H1 (cell line): ENCODE data around the gene GHRL. TPM values are rescaled to one million over a fixed set of nuclear protein-coding genes. Genes with fewer than 3 reads are reported as not detected.

Experiments used
- CTCF ChIA-PET: fragments of 300-600 bp; sonication (Branson Sonifier 250); formaldehyde crosslinking; loops from one replicate; lab custom pipeline; 2021; ENCODE audit not compliant: partially characterized antibody; lab: Charles Lee
- POLR2A ChIA-PET: fragments of 300-600 bp; sonication (Branson Sonifier 250); formaldehyde crosslinking; loops from one replicate; lab custom pipeline; 2021; ENCODE audit warnings: inconsistent platforms; ENCODE audit not compliant: partially characterized antibody; lab: Charles Lee
- DNase-seq, 2 experiments: peaks; one replicate each; pipeline versions ENCODE4 v3.0.0 to v3.0.0-alpha.2; 2010 to 2022; ENCODE audit warnings: low spot score in 2 of 2, low read depth in 1 of 2, mixed read lengths in 1 of 2
- FAIRE-seq: peaks from 2 replicates; lab custom pipeline; 2011; peaks lifted over from hg19 to GRCh38; lab: Jason Lieb, UNC
- H2AFZ ChIP-seq: 2 replicates; pipeline ENCODE4 v1.8.1; 2012; ENCODE audit warnings: low read length, inconsistent platforms
- H2AK5ac ChIP-seq: 2 replicates; pipeline ENCODE4 v1.6.1; 2013; ENCODE audit warnings: low read depth, low read length
- H2BK120ac ChIP-seq: replicated peaks from 2 replicates; pipeline ENCODE3; 2013; ENCODE audit warnings: low read depth, low read length, inconsistent platforms
- H2BK12ac ChIP-seq: 2 replicates; pipeline ENCODE4 v1.6.1; 2013; ENCODE audit warnings: low read depth, low read length
- H2BK15ac ChIP-seq: 2 replicates; pipeline ENCODE4 v1.6.1; 2013; ENCODE audit warnings: low read length
- H2BK20ac ChIP-seq: 2 replicates; pipeline ENCODE4 v1.6.1; 2013; ENCODE audit warnings: low read length
- H2BK5ac ChIP-seq: 2 replicates; pipeline ENCODE4 v1.6.1; 2013; ENCODE audit warnings: low read depth, low read length
- H3K14ac ChIP-seq: 2 replicates; pipeline ENCODE4 v1.6.1; 2013; ENCODE audit warnings: inconsistent platforms; ENCODE audit not compliant: insufficient read length
- H3K18ac ChIP-seq: 2 replicates; pipeline ENCODE4 v1.6.1; 2013; ENCODE audit warnings: low read length; ENCODE audit errors: extremely low read depth
- H3K23ac ChIP-seq: 2 replicates; pipeline ENCODE4 v1.6.1; 2013; ENCODE audit warnings: inconsistent platforms; ENCODE audit not compliant: insufficient read length
- H3K23me2 ChIP-seq: 2 replicates; pipeline ENCODE4 v1.6.1; 2013; ENCODE audit warnings: low read depth, low read length
- H3K27ac ChIP-seq: 2 replicates; pipeline ENCODE4 v1.6.1; 2011; ENCODE audit warnings: low read depth, low read length, inconsistent platforms
- H3K27me3 ChIP-seq, 4 experiments: replicated peaks in 1 of 4; 1 replicate in 1 of 4; 2 replicates in 3 of 4; pipeline versions ENCODE4 v1.6.1 to v1.8.1; 2011 to 2013; ENCODE audit warnings: low read length in 3 of 4, mild to moderate bottlenecking in 3 of 4, inconsistent platforms in 2 of 4, mixed read lengths in 2 of 4, moderate library complexity in 1 of 4; ENCODE audit not compliant: control insufficient read depth in 3 of 4, insufficient read depth in 3 of 4; ENCODE audit errors: extremely low read depth in 1 of 4
- H3K36me3 ChIP-seq, 4 experiments: 2 replicates each; pipeline versions ENCODE4 v1.6.1 to v1.8.1; 2011 to 2013; ENCODE audit warnings: mild to moderate bottlenecking in 4 of 4, low read length in 3 of 4, moderate library complexity in 2 of 4, control low read depth in 1 of 4, inconsistent platforms in 1 of 4; ENCODE audit not compliant: insufficient read depth in 4 of 4, control insufficient read depth in 2 of 4
- H3K4ac ChIP-seq: replicated peaks from 2 replicates; pipeline ENCODE3; 2013; ENCODE audit warnings: low read length, low read depth, mixed read lengths, inconsistent platforms; ENCODE audit not compliant: insufficient read length
- H3K4me1 ChIP-seq, 4 experiments: replicated peaks in 1 of 4; 1 replicate in 1 of 4; 2 replicates in 3 of 4; pipeline versions ENCODE4 v1.6.1 to v1.8.1; 2011 to 2013; ENCODE audit warnings: low read length in 3 of 4, inconsistent platforms in 2 of 4, mixed read lengths in 1 of 4; ENCODE audit not compliant: insufficient read depth in 4 of 4, control insufficient read depth in 3 of 4
- H3K4me2 ChIP-seq, 2 experiments: 2 replicates each; pipeline versions ENCODE4 v1.6.1 to v1.8.1; 2011 to 2013; ENCODE audit warnings: low read depth in 2 of 2, low read length in 2 of 2, control low read depth in 1 of 2, inconsistent platforms in 1 of 2, mild to moderate bottlenecking in 1 of 2; ENCODE audit not compliant: insufficient read depth in 1 of 2
- H3K4me3 ChIP-seq, 4 experiments: fragments of 200-600, 300-600 bp in 1 of 4; sonication (generic), shearing (Covaris generic), sonication (Bioruptor Twin) in 1 of 4; 2 replicates each; pipeline versions ENCODE4 v1.5.1 to v1.8.1; 2011 to 2016; ENCODE audit warnings: low read length in 4 of 4, low read depth in 3 of 4, control low read depth in 2 of 4, inconsistent platforms in 2 of 4, mild to moderate bottlenecking in 2 of 4, mixed read lengths in 1 of 4, moderate library complexity in 1 of 4; ENCODE audit not compliant: insufficient read depth in 2 of 4; ENCODE audit errors: extremely low read depth in 1 of 4
- H3K56ac ChIP-seq: replicated peaks from 2 replicates; pipeline ENCODE3; 2013; ENCODE audit warnings: low read depth, mild to moderate bottlenecking, mixed read lengths, low read length, inconsistent platforms; ENCODE audit not compliant: insufficient read length
- H3K79me1 ChIP-seq: 2 replicates; pipeline ENCODE4 v1.6.1; 2013; ENCODE audit warnings: low read depth, low read length, control low read depth
- H3K79me2 ChIP-seq, 2 experiments: 2 replicates each; pipeline versions ENCODE4 v1.6.1 to v1.8.1; 2012 to 2013; ENCODE audit warnings: low read length in 2 of 2, mild to moderate bottlenecking in 2 of 2, inconsistent platforms in 1 of 2; ENCODE audit not compliant: insufficient read depth in 2 of 2, control insufficient read depth in 1 of 2
- H3K9ac ChIP-seq, 4 experiments: replicated peaks in 1 of 4; 1 replicate in 1 of 4; 2 replicates in 3 of 4; pipeline versions ENCODE4 v1.6.1 to v1.8.1; 2011 to 2013; ENCODE audit warnings: low read depth in 3 of 4, low read length in 3 of 4, control low read depth in 2 of 4, mild to moderate bottlenecking in 2 of 4, moderate library complexity in 2 of 4, inconsistent platforms in 1 of 4; ENCODE audit errors: extremely low read depth in 1 of 4
- H3K9me3 ChIP-seq, 2 experiments: 2 replicates each; pipeline versions ENCODE4 v1.6.1 to v1.8.1; 2012 to 2013; ENCODE audit warnings: mild to moderate bottlenecking in 2 of 2, moderate library complexity in 2 of 2, control low read depth in 1 of 2, inconsistent platforms in 1 of 2, low read depth in 1 of 2, low read length in 1 of 2, mixed read lengths in 1 of 2; ENCODE audit not compliant: insufficient read depth in 2 of 2
- H4K20me1 ChIP-seq, 2 experiments: replicated peaks in 1 of 2; 2 replicates each; pipeline versions ENCODE3 to v1.8.1; 2011 to 2013; ENCODE audit warnings: inconsistent platforms in 2 of 2, low read length in 2 of 2, mild to moderate bottlenecking in 1 of 2; ENCODE audit not compliant: insufficient read depth in 2 of 2, control insufficient read depth in 1 of 2
- H4K5ac ChIP-seq: 2 replicates; pipeline ENCODE4 v1.6.1; 2013; ENCODE audit warnings: low read length, low read depth, mixed read lengths, inconsistent platforms; ENCODE audit not compliant: insufficient read length
- H4K8ac ChIP-seq: 2 replicates; pipeline ENCODE4 v1.8.0; 2013; ENCODE audit warnings: mild to moderate bottlenecking, moderate library complexity, low read length, inconsistent platforms; ENCODE audit not compliant: insufficient read depth; ENCODE audit errors: extremely low read depth
- H4K91ac ChIP-seq: replicated peaks from 2 replicates; pipeline ENCODE3; 2013; ENCODE audit warnings: low read length, mixed read lengths, inconsistent platforms; ENCODE audit not compliant: insufficient read length
- BACH1 ChIP-seq: IDR thresholded peaks from 2 replicates; pipeline ENCODE4 v1.6.1; 2012; ENCODE audit warnings: low read length, improper control_type of control experiment
- CBX5 ChIP-seq: fragments of 300-800, 300-1000 bp; sonication (generic); IDR thresholded peaks from 2 replicates; pipeline ENCODE4 v1.7.1; 2016; ENCODE audit warnings: antibody characterized with exemption, low read length, low read depth
- EZH2 ChIP-seq: fragments of 200-600 bp; sonication (generic); IDR thresholded peaks from 2 replicates; pipeline ENCODE4 v1.7.1; 2012; ENCODE audit warnings: low read depth, mild to moderate bottlenecking, moderate library complexity, low read length, inconsistent platforms; ENCODE audit not compliant: severe bottlenecking
- FOSL1 ChIP-seq: IDR thresholded peaks from 2 replicates; pipeline ENCODE4 v1.6.1; 2011; ENCODE audit warnings: mild to moderate bottlenecking, low read depth, low read length, moderate library complexity; ENCODE audit not compliant: insufficient read depth
- HDAC6 ChIP-seq: IDR thresholded peaks from one replicate; pipeline ENCODE4 v1.7.1; 2012; ENCODE audit warnings: low read depth, mild to moderate bottlenecking, inconsistent platforms, low read length, moderate library complexity
- KDM1A ChIP-seq: fragments of 200-600, 300-600 bp; sonication (generic); IDR thresholded peaks from 2 replicates; pipeline ENCODE4 v1.7.1; 2016; ENCODE audit warnings: mild to moderate bottlenecking, low read length, borderline replicate concordance
- KDM4A ChIP-seq: IDR thresholded peaks from one replicate; pipeline ENCODE4 v1.7.1; 2012; ENCODE audit warnings: low read depth, mild to moderate bottlenecking, moderate library complexity, low read length, inconsistent platforms; ENCODE audit not compliant: severe bottlenecking
- POU5F1 ChIP-seq: IDR thresholded peaks from 2 replicates; pipeline ENCODE4 v1.6.1; 2011; ENCODE audit warnings: low read depth, mild to moderate bottlenecking, low read length, moderate library complexity
- RBBP5 ChIP-seq: IDR thresholded peaks from 2 replicates; pipeline ENCODE4 v1.7.1; 2012; ENCODE audit warnings: low read depth, mild to moderate bottlenecking, inconsistent platforms, low read length, moderate library complexity, borderline replicate concordance
- SP2 ChIP-seq: IDR thresholded peaks from 2 replicates; pipeline ENCODE4 v1.6.1; 2012; ENCODE audit warnings: mild to moderate bottlenecking, low read length, inconsistent platforms
- SUZ12 ChIP-seq: fragments of 200-600 bp; sonication (generic); IDR thresholded peaks from 2 replicates; pipeline ENCODE4 v1.6.1; 2012; ENCODE audit warnings: mild to moderate bottlenecking, inconsistent platforms, low read length, moderate library complexity, mixed read lengths
- TAF1 ChIP-seq: IDR thresholded peaks from 2 replicates; pipeline ENCODE4 v1.6.1; 2011; ENCODE audit warnings: mild to moderate bottlenecking, low read depth, low read length
- TBP ChIP-seq: IDR thresholded peaks from 2 replicates; pipeline ENCODE4 v1.6.1; 2011; ENCODE audit warnings: low read depth, low read length, improper control_type of control experiment
- USF2 ChIP-seq: IDR thresholded peaks from 2 replicates; pipeline ENCODE4 v1.6.1; 2011; ENCODE audit warnings: low read length, improper control_type of control experiment
- WGBS, 2 experiments: shearing (Covaris generic) in 1 of 2; methylation state at CpG; one replicate each; pipeline versions ENCODE4 v1.1.6 to v1.1.7; 2013 to 2015; ENCODE audit warnings: low lambda C conversion rate in 2 of 2, mixed read lengths in 2 of 2, inconsistent platforms in 1 of 2, low coverage in 1 of 2, missing lambda C conversion rate in 1 of 2; ENCODE audit not compliant: insufficient replicate concordance in 2 of 2, insufficient coverage in 1 of 2, insufficient read length in 1 of 2; ENCODE audit errors: extremely low coverage in 1 of 2, missing lambda C conversion rate in 1 of 2; 5-methylcytosine and 5-hydroxymethylcytosine counted together
- polyA plus RNA-seq, 7 experiments: library from polyadenylated mRNA; depleted of rRNA in 3 of 7; stranded (reverse) in 5 of 7; unstranded in 2 of 7; fragments of >200 nt in 5 of 7; fragments of 200-250 nt in 2 of 7; gene quantifications; 1 replicate in 5 of 7; 2 replicates in 1 of 7; 4 replicates in 1 of 7; pipeline versions ENCODE4 v1.2.1 to v1.2.3, GENCODE V29; 2011 to 2013; ENCODE audit warnings: missing spikeins in 2 of 7, mixed read lengths in 2 of 7
- total RNA-seq: library from RNA; stranded (reverse); fragmentation: NEBNext Ultra II Directional; extraction: Animal tissue kit (Norgen Biotek cat#: 25700); gene quantifications from 2 replicates; pipeline ENCODE4 v1.2.1, GENCODE V29; 2021

Gene GHRL
- total and polyA plus RNA-seq, 2 of the 8 experiments (the other 6 are each of a cell fraction or from before 2014, with no cell fraction given) = 0.32 to 0.35 TPM

DNA sequence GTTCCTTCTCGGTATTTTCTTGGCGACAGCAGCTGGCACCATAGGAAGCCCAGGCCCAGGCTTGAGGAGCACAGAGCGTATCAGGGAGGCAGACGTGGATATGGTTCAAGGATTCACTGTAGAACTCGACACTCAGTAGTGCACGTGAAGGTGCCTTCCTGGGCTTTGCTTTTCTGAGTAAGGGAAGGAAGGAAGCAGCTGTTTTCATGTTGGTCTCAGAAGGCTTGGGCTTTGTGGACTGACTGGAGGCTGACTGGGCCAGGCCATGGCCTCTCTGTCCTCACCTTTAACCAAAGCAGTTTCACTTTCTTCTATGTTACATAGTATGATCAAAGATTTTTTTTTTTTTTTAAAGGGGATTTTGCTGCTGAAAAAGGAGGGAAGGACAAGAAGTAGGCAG is 6.9 kb upstream of the GHRL start:
- no peak overlapping the region for H3K23ac ChIP-seq
- no peak overlapping the region for H3K14ac ChIP-seq
- TF ChIP-seq USF2 = no peak
- no peak for TF ChIP-seq EZH2
- TF ChIP-seq TBP = no peak
- no peak for TF ChIP-seq TAF1
- TF ChIP-seq POU5F1 = no peak
- TF ChIP-seq BACH1 = no peak
- TF ChIP-seq RBBP5 = no peak
- no peak for TF ChIP-seq KDM4A
- TF ChIP-seq SUZ12 = no peak
- TF ChIP-seq SP2 = no peak
- TF ChIP-seq HDAC6 = no peak
- TF ChIP-seq CBX5 = no peak
- TF ChIP-seq KDM1A = no peak
- TF ChIP-seq FOSL1 = no peak

More for the DNA sequence above, 6.9 kb upstream of the GHRL start:
- Histone ChIP-seq H3K4me3 (no peak overlapping the region), H2BK120ac (no peak overlapping the region), H3K9ac (no peak overlapping the region), H2AK5ac (no peak overlapping the region), H3K27ac (no peak overlapping the region), H3K27me3 (no peaks in the 10 kb centered on the region), H3K18ac (no peak overlapping the region), H3K79me1 (no peaks in the 10 kb centered on the region; the same call in 1 of the 2 replicates), H4K8ac (no peak overlapping the region), H4K20me1 (peaks cover 3 to 7% of the 10 kb centered on the region in 2 experiments), H3K79me2 (no peaks in the 10 kb centered on the region), H2BK15ac (no peak overlapping the region), H3K4me1 (no peaks in the 10 kb centered on the region), H4K91ac (no peak overlapping the region), H3K4ac (no peak overlapping the region), H4K5ac (no peak overlapping the region), H2BK5ac (no peak overlapping the region), H3K56ac (no peak overlapping the region), H3K23me2 (no peaks in the 10 kb centered on the region), H3K9me3 (no peaks in the 10 kb centered on the region), H2BK12ac (no peak overlapping the region), H3K4me2 (no peak overlapping the region), H2AFZ (no peak overlapping the region), H2BK20ac (no peak overlapping the region), H3K36me3 (peaks cover 11 to 49% (median 37%) of the 10 kb centered on the region in 4 experiments)
- no peak for FAIRE-seq
- POLR2A ChIA-PET = interaction anchor here (0.7 to 2.5 kb wide), 5 partner anchors 8 to 474 kb away, joined by 3 to 10 read pairs (median 3); no protein-coding TSS in a partner anchor
- DNase-seq = no peak
- CTCF ChIA-PET = interaction anchor here (0.6 to 1.8 kb wide), 6 partner anchors 9 to 469 kb away, joined by 3 to 9 read pairs (median 4); no protein-coding TSS in a partner anchor
- WGBS, 2 experiments = 91% methylated on average over 6 of the region's 6 CpGs; no CpG with 5 or more reads in 1 of the 2 experiments
